Right atrium auricular region (tissue), 2 donors: ENCODE measurements around the gene SIRT7. TPM values are rescaled to one million over a fixed set of nuclear protein-coding genes. Genes with fewer than 3 reads are reported as not detected.

Experiments
- DNase-seq: peaks from one replicate; pipeline ENCODE4 v3.0.0-alpha.2; 2019; ENCODE audit warnings: low spot score
- H3K27ac ChIP-seq, 2 donors: fragments of 200-600 bp; sonication (generic); 1 replicate in 1 of 2; 2 replicates in 1 of 2; pipeline ENCODE4 v1.5.1; 2016 to 2019
- H3K27me3 ChIP-seq, 2 donors: fragments of 200-600 bp; sonication (generic); one replicate each; pipeline versions ENCODE4 v1.5.1 to v1.6.0; 2017 to 2019
- H3K36me3 ChIP-seq: fragments of 200-600 bp; sonication (generic); one replicate; pipeline ENCODE4 v1.5.1; 2016
- H3K4me1 ChIP-seq, 2 donors: fragments of 200-600 bp; sonication (generic); one replicate each; pipeline versions ENCODE4 v1.5.1 to v1.6.0; 2017 to 2019
- H3K4me3 ChIP-seq, 2 donors: fragments of 200-600 bp; sonication (generic); 1 replicate in 1 of 2; 2 replicates in 1 of 2; pipeline ENCODE4 v1.5.1; 2017 to 2019; ENCODE audit warnings: mild to moderate bottlenecking in 1 of 2, moderate library complexity in 1 of 2
- H3K9me3 ChIP-seq, 2 donors: fragments of 200-600 bp; sonication (generic); one replicate each; pipeline ENCODE4 v1.5.1; 2019
- CTCF ChIP-seq, 2 donors: fragments of 200-600 bp; sonication (generic); IDR thresholded peaks; one replicate each; pipeline ENCODE4 v1.5.1; 2019; ENCODE audit warnings: antibody characterized with exemption in 2 of 2
- total RNA-seq, 2 donors: library from RNA; depleted of rRNA; stranded (reverse); fragments of >200 nt; gene quantifications; one replicate each; pipeline ENCODE4 v1.1.0, GENCODE V29; 2016

Gene SIRT7
- total RNA-seq, 2 donors from 2014 or later, result 2.8 to 4.9 TPM

DNA sequence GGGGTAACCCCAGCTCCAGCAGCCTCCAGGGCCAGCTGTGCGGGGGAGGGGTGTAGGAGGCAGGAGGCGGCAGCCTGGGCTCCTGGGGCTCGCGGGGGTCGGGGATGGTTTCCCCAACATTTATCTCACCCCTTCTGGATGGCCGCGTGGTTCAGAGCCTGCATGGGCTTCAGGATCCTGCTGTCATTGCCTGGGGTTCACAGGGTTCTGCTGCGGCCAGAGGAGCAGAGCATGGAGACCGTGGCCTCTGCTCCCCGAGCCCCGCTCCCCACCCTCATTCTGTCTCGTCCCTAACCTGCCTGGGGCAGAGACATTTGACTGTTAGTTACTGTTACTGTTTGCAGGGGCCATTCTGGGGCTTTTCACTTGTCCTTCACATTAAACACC is 24.2 kb upstream of the SIRT7 start:
- Histone ChIP-seq H3K4me3 (peak overlapping the region; percentile 24 to 41), H3K36me3 (no peaks in the 10 kb centered on the region), H3K27ac (peak overlapping the region in 1 of 2 donors; percentile 53), H3K4me1 (peaks cover 0 to 30% of the 10 kb centered on the region in 2 donors), H3K9me3 (no peaks in the 10 kb centered on the region), H3K27me3 (no peaks in the 10 kb centered on the region)
- no peak for TF ChIP-seq CTCF (IDR thresholded peaks at IDR 0.05)
- DNase-seq, result no peak

DNA sequence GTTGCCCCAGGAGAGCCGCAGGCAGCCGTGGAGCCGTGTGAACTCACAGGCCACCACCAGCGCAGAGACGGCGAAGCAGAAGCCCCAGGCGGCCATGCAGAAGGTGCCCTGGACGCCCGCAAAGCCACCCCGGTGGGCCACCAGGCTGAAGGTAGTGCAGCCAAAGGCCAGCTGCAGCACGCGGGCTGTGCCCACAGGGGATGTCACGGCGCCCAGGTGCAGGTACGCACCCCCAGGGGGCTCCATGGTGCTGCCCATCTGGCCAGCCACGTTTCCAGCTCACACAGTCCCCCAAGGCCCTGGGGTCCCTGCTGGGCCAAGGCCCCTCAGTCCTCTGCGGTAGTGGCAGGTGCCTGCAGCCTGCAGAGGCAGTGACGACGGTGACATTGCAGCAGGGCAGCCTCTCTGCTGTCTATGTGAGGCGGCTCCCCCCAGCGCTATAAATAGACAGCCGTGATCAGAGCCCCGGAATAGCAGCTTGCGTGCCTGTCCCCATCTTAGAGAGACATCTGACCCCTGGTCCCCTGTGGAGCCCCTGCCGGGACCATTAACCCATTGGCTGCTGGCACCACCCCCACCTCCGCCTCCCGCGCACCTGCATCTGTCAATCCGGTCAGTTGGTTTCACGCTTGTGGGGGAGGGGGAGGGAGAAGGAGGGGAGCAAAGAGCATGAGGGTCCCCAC is 23.6 kb upstream of the SIRT7 start:
- H3K36me3 ChIP-seq, result no peaks in the 10 kb centered on the region
- no peak for TF ChIP-seq CTCF (IDR thresholded peaks at IDR 0.05)
- no peaks in the 10 kb centered on the region for H3K27me3 ChIP-seq
- no peaks in the 10 kb centered on the region for H3K9me3 ChIP-seq
- peak overlapping the region; percentile 24 to 41 for H3K4me3 ChIP-seq
- DNase-seq, result no peak
- peaks cover 0 to 34% of the 10 kb centered on the region in 2 donors for H3K4me1 ChIP-seq
- H3K27ac ChIP-seq, result peak overlapping the region in 1 of 2 donors; percentile 53

DNA sequence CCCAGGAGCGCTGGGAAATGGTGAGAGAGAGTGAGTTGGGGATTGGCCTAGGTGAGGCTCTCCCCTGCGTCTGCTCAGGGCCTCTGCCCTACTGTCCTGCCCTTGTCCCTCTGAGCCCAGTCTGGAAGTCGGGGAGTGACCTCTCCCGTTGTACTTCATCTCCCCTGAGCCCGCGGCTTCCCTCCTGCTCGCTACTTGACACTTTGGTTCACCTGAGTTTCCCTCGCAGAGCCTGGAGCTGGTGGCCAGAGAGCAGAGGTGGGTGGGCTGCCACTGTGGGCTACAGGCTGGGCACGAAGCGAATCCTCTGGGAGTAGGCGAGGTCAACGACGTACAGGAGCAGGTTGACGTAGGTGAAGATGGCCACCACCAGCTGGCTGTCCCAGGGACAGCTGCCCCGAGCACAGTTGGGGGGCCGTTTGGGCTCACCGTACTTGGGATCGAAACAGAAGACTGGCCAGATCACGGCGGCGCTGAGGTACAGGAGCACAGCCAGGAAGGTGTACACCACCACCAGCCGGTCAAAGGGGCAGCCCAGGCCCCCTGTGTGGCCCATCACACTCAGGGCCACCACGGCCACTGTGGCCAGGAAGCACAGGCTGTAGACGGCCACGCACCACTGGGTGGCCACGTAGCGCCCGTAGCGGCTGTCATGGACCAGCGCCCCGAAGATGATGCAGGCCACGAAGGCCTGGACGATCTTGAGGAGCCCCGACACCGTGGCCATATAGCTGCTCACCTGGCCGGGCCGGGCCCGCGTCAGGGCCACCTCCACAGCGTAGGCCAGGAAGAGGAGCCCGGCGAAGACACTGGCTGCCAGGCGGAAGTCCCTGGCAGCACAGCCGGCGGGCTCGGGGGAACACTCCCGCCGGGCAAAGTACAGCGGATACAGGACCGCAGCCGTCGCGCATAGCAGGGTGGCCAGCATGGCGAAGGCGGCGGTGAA is 22.8 kb upstream of the SIRT7 start:
- Histone ChIP-seq H3K9me3 (no peaks in the 10 kb centered on the region), H3K4me1 (peaks cover 0 to 40% of the 10 kb centered on the region in 2 donors), H3K27me3 (no peaks in the 10 kb centered on the region), H3K36me3 (no peaks in the 10 kb centered on the region), H3K27ac (peak overlapping the region in 1 of 2 donors; percentile 53), H3K4me3 (no peak overlapping the region)
- TF ChIP-seq CTCF (IDR thresholded peaks at IDR 0.05), result no peak
- DNase-seq, result no peak

DNA sequence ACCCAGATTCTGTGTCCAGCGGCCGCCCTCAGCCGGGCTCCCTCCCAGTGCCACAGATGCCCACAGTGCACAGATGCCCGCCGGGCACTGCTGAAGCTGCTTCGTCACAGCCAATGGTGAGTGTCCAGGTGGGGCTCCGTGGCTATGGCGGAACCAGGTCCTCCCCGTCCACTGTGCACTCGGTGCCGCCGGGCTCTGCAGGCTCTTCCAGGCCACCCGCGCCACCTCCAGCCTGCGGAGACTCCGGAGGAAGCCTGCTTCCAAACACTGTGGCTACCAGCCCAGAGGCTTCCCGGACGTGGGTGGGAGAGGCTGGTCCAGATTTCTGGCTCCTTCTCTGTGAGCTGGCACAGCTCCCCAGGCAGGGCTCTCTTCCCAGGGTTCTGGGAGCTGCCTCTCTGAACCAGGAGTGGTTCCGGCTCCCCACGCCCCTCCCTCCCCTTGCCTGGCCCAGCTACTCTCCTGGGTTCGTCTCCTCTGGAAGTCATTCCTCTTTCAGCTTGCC is 22.0 kb upstream of the SIRT7 start:
- Histone ChIP-seq H3K27ac (no peak overlapping the region), H3K4me3 (no peak overlapping the region), H3K9me3 (no peaks in the 10 kb centered on the region), H3K36me3 (no peaks in the 10 kb centered on the region), H3K27me3 (no peaks in the 10 kb centered on the region), H3K4me1 (peaks cover 0 to 40% of the 10 kb centered on the region in 2 donors)
- peak; percentile 68 for DNase-seq
- no peak for TF ChIP-seq CTCF (IDR thresholded peaks at IDR 0.05)

DNA sequence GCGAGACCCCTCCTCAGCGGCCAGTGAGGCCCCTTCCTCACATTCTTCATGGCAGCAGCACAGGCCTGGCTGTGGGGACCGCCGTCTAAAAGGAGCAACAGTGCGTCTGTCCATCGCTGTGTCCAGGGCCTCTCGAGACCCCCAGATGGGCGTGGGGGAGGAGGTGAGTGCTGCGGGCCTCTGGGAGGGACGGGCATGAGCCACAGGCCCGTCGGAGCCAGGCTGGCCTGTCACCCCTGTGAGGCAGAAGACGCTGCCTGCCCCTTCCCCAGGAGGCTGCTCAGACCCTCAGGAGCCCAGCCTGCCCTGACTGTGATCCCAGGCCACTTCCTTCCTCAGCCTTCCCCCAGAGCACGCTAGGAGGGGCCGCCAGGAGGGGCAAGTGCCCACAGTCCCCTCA is 21.2 kb upstream of the SIRT7 start:
- no peak overlapping the region for H3K4me3 ChIP-seq
- TF ChIP-seq CTCF (IDR thresholded peaks at IDR 0.05), result no peak
- no peaks in the 10 kb centered on the region for H3K9me3 ChIP-seq
- no peak overlapping the region for H3K27ac ChIP-seq
- DNase-seq, result no peak
- H3K36me3 ChIP-seq, result no peaks in the 10 kb centered on the region
- H3K4me1 ChIP-seq, result peaks cover 0 to 40% of the 10 kb centered on the region in 2 donors
- H3K27me3 ChIP-seq, result no peaks in the 10 kb centered on the region
